ENCODE measurements around the gene ACTN1.

Gene ACTN1

DNA sequence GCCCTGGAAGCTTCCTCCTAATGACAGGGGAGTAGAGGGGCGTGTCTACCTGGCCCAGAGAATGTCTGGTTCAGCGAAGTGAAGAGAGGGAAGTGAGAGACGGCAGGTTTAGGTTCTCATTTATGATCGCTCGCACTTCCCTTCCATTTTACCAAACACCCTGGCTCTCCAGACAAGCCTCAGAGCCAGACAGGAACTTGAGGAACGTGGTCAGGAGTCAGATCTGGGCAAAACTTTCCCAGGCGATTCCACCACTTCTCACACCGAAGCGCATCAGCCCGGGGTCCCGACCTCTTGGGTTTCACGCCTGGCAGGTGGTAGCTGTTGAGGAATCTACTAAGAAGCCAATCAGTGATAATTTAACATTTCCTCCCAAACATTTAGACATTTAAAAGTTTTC, 21.3 kb downstream of the ACTN1 start:
- Histone ChIP-seq H4K20me1 (ENCODE audit: insufficient read depth, low read length) (no peaks in the 10 kb centered on the region), H3K4me1 (ENCODE audit: insufficient read depth, low read length, severe bottlenecking) (no peaks in the 10 kb centered on the region), H2AFZ (ENCODE audit: low read length) (no peak overlapping the region), H3K9me3 (ENCODE audit: low read length) (no peaks in the 10 kb centered on the region), H3K27me3 (ENCODE audit: insufficient read depth, low read length) (no peaks in the 10 kb centered on the region; the same call in 1 of the 2 replicates), H3K9me2 (ENCODE audit: low read depth, low read length) (no peaks in the 10 kb centered on the region), H3K4me2 (ENCODE audit: low read length) (no peak overlapping the region), H3K4me3 (ENCODE audit: low read depth, low read length, poor library complexity, severe bottlenecking) (no peak overlapping the region), H3K79me2 (ENCODE audit: insufficient read depth, low read length) (no peaks in the 10 kb centered on the region), H3K36me3 (ENCODE audit: insufficient read depth, low read length) (no peaks in the 10 kb centered on the region), H3F3A (ENCODE audit: insufficient read depth, low read length) (no peaks in the 10 kb centered on the region), H3K9ac (ENCODE audit: low read length) (no peak overlapping the region), H3K27ac (ENCODE audit: low read depth, low read length, poor library complexity, severe bottlenecking) (no peak overlapping the region)
- TF ChIP-seq EZH2 (IDR thresholded peaks at IDR 0.05; ENCODE audit: borderline replicate concordance, low read length): no peak
- TF ChIP-seq, protein P1, sequence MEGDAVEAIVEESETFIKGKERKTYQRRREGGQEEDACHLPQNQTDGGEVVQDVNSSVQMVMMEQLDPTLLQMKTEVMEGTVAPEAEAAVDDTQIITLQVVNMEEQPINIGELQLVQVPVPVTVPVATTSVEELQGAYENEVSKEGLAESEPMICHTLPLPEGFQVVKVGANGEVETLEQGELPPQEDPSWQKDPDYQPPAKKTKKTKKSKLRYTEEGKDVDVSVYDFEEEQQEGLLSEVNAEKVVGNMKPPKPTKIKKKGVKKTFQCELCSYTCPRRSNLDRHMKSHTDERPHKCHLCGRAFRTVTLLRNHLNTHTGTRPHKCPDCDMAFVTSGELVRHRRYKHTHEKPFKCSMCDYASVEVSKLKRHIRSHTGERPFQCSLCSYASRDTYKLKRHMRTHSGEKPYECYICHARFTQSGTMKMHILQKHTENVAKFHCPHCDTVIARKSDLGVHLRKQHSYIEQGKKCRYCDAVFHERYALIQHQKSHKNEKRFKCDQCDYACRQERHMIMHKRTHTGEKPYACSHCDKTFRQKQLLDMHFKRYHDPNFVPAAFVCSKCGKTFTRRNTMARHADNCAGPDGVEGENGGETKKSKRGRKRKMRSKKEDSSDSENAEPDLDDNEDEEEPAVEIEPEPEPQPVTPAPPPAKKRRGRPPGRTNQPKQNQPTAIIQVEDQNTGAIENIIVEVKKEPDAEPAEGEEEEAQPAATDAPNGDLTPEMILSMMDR (IDR thresholded peaks at IDR 0.05; ENCODE audit: low read length): no peak

DNA sequence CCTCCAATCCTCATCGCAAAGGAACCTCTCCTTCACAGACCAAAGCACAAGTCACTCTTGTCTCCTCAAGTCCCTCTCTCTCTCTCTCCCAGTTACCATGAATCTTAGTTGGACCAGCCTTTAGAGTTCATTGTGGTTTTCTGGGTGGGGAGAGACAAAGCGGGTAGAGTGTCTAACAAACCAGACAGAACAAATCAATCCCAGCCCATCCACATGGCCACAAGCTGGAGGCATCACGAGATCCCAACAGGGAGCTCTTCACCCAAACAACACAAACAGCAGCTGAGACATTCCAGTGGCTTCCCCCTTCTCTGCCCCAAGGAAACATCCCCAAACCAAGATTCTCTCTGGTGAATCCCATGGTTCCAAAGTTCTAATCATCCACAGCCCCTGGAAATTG, 22.4 kb downstream of the ACTN1 start:
- no peaks in the 10 kb centered on the region for H3K9me2 ChIP-seq (ENCODE audit: low read depth, low read length)
- no peaks in the 10 kb centered on the region for H4K20me1 ChIP-seq (ENCODE audit: insufficient read depth, low read length)
- no peaks in the 10 kb centered on the region for H3K4me1 ChIP-seq (ENCODE audit: insufficient read depth, low read length, severe bottlenecking)
- no peaks in the 10 kb centered on the region for H3K9me3 ChIP-seq (ENCODE audit: low read length)
- H3K4me3 ChIP-seq (ENCODE audit: low read depth, low read length, poor library complexity, severe bottlenecking): no peak overlapping the region
- no peaks in the 10 kb centered on the region for H3K36me3 ChIP-seq (ENCODE audit: insufficient read depth, low read length)
- H3K27me3 ChIP-seq (ENCODE audit: insufficient read depth, low read length): no peaks in the 10 kb centered on the region; the same call in 1 of the 2 replicates
- TF ChIP-seq EZH2 (IDR thresholded peaks at IDR 0.05; ENCODE audit: borderline replicate concordance, low read length): no peak
- TF ChIP-seq, protein P1 (IDR thresholded peaks at IDR 0.05; ENCODE audit: low read length): no peak
- no peak overlapping the region for H3K4me2 ChIP-seq (ENCODE audit: low read length)
- no peaks in the 10 kb centered on the region for H3F3A ChIP-seq (ENCODE audit: insufficient read depth, low read length)
- no peaks in the 10 kb centered on the region for H3K79me2 ChIP-seq (ENCODE audit: insufficient read depth, low read length)
- H3K27ac ChIP-seq (ENCODE audit: low read depth, low read length, poor library complexity, severe bottlenecking): no peak overlapping the region
- no peak overlapping the region for H2AFZ ChIP-seq (ENCODE audit: low read length)
- no peak overlapping the region for H3K9ac ChIP-seq (ENCODE audit: low read length)

DNA sequence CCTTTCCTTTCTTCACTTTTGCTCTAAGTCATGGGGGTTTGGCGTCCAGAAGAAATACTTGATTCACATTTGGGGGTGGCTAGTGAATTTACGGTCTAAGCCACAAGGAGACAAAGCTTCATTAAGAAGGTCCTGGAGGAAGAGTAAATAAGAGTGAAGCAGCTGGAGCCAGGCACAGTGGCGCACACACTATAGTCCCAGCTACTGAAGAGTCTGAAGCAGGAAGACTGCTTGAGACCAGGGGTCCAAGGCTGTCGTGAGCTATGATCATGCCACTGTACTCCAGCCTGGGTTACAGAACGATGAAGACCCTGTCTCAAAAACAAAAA, 23.3 kb downstream of the ACTN1 start:
- H3K9ac ChIP-seq (ENCODE audit: low read length): no peak overlapping the region
- TF ChIP-seq EZH2 (IDR thresholded peaks at IDR 0.05; ENCODE audit: borderline replicate concordance, low read length): no peak
- TF ChIP-seq, protein P1 (IDR thresholded peaks at IDR 0.05; ENCODE audit: low read length): no peak
- H3K9me3 ChIP-seq (ENCODE audit: low read length): no peaks in the 10 kb centered on the region
- H3K27ac ChIP-seq (ENCODE audit: low read depth, low read length, poor library complexity, severe bottlenecking): no peak overlapping the region
- H3F3A ChIP-seq (ENCODE audit: insufficient read depth, low read length): no peaks in the 10 kb centered on the region
- no peaks in the 10 kb centered on the region for H3K36me3 ChIP-seq (ENCODE audit: insufficient read depth, low read length)
- peaks cover 4% of the 10 kb centered on the region; the same call in 1 of the 2 replicates for H3K27me3 ChIP-seq (ENCODE audit: insufficient read depth, low read length)
- no peak overlapping the region for H3K4me2 ChIP-seq (ENCODE audit: low read length)
- H3K9me2 ChIP-seq (ENCODE audit: low read depth, low read length): no peaks in the 10 kb centered on the region
- no peaks in the 10 kb centered on the region for H3K4me1 ChIP-seq (ENCODE audit: insufficient read depth, low read length, severe bottlenecking)
- H2AFZ ChIP-seq (ENCODE audit: low read length): no peak overlapping the region
- no peaks in the 10 kb centered on the region for H4K20me1 ChIP-seq (ENCODE audit: insufficient read depth, low read length)
- H3K4me3 ChIP-seq (ENCODE audit: low read depth, low read length, poor library complexity, severe bottlenecking): no peak overlapping the region
- no peaks in the 10 kb centered on the region for H3K79me2 ChIP-seq (ENCODE audit: insufficient read depth, low read length)
